CD4-positive, alpha-beta T cell treated with Interferon alpha-2 for 1 hour (primary cell): ENCODE results near the gene MSI2.

Experiments used
- DNase-seq, 2 donors: peaks; one replicate each; pipeline ENCODE4 v3.0.0-alpha.2; 2020 to 2022

MSI2 gene

GRCh38 chr17:57567251-57567650, 310.9 kb downstream of the MSI2 start:
- no peak for DNase-seq

GRCh38 chr17:57568340-57568739, 312.0 kb downstream of the MSI2 start:
- no peak for DNase-seq

GRCh38 chr17:57569021-57569420, 312.7 kb downstream of the MSI2 start:
- no peak for DNase-seq

- DNase-seq: no peak
These were observed 313.5 kb downstream of the MSI2 start for GRCh38 chr17:57569853-57570252.

- DNase-seq: no peak
These were observed 314.5 kb downstream of the MSI2 start for GRCh38 chr17:57570724-57571344.

- DNase-seq: no peak
These were observed 315.7 kb downstream of the MSI2 start for GRCh38 chr17:57572062-57572461.

- no peak for DNase-seq
These were observed 316.3 kb downstream of the MSI2 start for GRCh38 chr17:57572600-57572999.

- no peak for DNase-seq
These were observed 317.8 kb downstream of the MSI2 start for GRCh38 chr17:57574040-57574513.

- no peak for DNase-seq
These were observed 320.4 kb downstream of the MSI2 start for GRCh38 chr17:57576744-57577143.

- no peak for DNase-seq
These were observed 321.7 kb downstream of the MSI2 start for GRCh38 chr17:57577751-57578607.

GRCh38 chr17:57578608-57579225, 322.4 kb downstream of the MSI2 start:
- no peak for DNase-seq

- no peak for DNase-seq
These were observed 322.9 kb downstream of the MSI2 start for GRCh38 chr17:57579245-57579644.

- no peak for DNase-seq
These were observed 323.9 kb downstream of the MSI2 start for GRCh38 chr17:57580055-57580739.

GRCh38 chr17:57582881-57583756, 326.8 kb downstream of the MSI2 start:
- no peak for DNase-seq

- DNase-seq: no peak
These were observed 327.8 kb downstream of the MSI2 start for GRCh38 chr17:57584050-57584551.

- no peak for DNase-seq
These were observed 329.2 kb downstream of the MSI2 start for GRCh38 chr17:57585341-57586195.

GRCh38 chr17:57586196-57586740, 329.9 kb downstream of the MSI2 start:
- DNase-seq: no peak

GRCh38 chr17:57586742-57587141, 330.4 kb downstream of the MSI2 start:
- no peak for DNase-seq

- no peak for DNase-seq
These were observed 331.1 kb downstream of the MSI2 start for GRCh38 chr17:57587193-57587969.

GRCh38 chr17:57588086-57588485, 331.8 kb downstream of the MSI2 start:
- no peak for DNase-seq
